IPS-20b (cell line): ENCODE measurements around the gene FBLN5.

Experiments
- H3K27ac ChIP-seq: one replicate; pipeline ENCODE4 v1.5.1; 2013; ENCODE audit warnings: low read length
- H3K27me3 ChIP-seq: 2 replicates; pipeline ENCODE4 v1.6.1; 2013; ENCODE audit warnings: mild to moderate bottlenecking, low read length, inconsistent platforms; ENCODE audit not compliant: insufficient read depth
- H3K36me3 ChIP-seq: 2 replicates; pipeline ENCODE4 v1.6.1; 2013; ENCODE audit warnings: low read depth, mild to moderate bottlenecking, inconsistent platforms, low read length, moderate library complexity; ENCODE audit not compliant: insufficient read depth
- H3K4me1 ChIP-seq: 2 replicates; pipeline ENCODE4 v1.6.1; 2013; ENCODE audit warnings: mild to moderate bottlenecking, control low read depth, inconsistent platforms, low read length, moderate library complexity; ENCODE audit not compliant: insufficient read depth
- H3K4me3 ChIP-seq: 2 replicates; pipeline ENCODE4 v1.5.1; 2013; ENCODE audit warnings: mild to moderate bottlenecking, low read length, inconsistent platforms
- H3K9ac ChIP-seq: 2 replicates; pipeline ENCODE4 v1.6.1; 2013; ENCODE audit warnings: low read depth, mild to moderate bottlenecking, inconsistent platforms, low read length, moderate library complexity
- H3K9me3 ChIP-seq: 2 replicates; pipeline ENCODE4 v1.6.1; 2013; ENCODE audit warnings: mild to moderate bottlenecking, low read depth, low read length, inconsistent platforms; ENCODE audit not compliant: insufficient read depth

The FBLN5 gene

GRCh38 chr14:91947475-91948184, at the start of gene FBLN5:
Gene FBLN5, minus strand, starts transcription at chr14:91947694. Its CDS starts 465 bp downstream, at chr14:91947229.
- Histone ChIP-seq H3K4me3 (peak within 1 kb of the TSS; percentile 84), H3K36me3 (no peaks in the 10 kb centered on the region), H3K27me3 (peaks cover 42% of the 10 kb centered on the region), H3K27ac (no peak within 1 kb of the TSS), H3K4me1 (peaks cover 6% of the 10 kb centered on the region), H3K9me3 (no peaks in the 10 kb centered on the region), H3K9ac (peak within 1 kb of the TSS; percentile 30; the same call in 1 of the 2 replicates)

GRCh38 chr14:91996948-91997371, 49.5 kb upstream of the FBLN5 start:
- Histone ChIP-seq H3K4me3 (no peak overlapping the region), H3K9me3 (no peaks in the 10 kb centered on the region), H3K4me1 (no peaks in the 10 kb centered on the region), H3K27ac (no peak overlapping the region), H3K9ac (no peak overlapping the region), H3K27me3 (no peaks in the 10 kb centered on the region), H3K36me3 (peaks cover 51% of the 10 kb centered on the region)

- no peak overlapping the region for H3K27ac ChIP-seq
- H3K9ac ChIP-seq, result no peak overlapping the region
- H3K9me3 ChIP-seq, result no peaks in the 10 kb centered on the region
- peaks cover 66% of the 10 kb centered on the region for H3K36me3 ChIP-seq
- H3K4me1 ChIP-seq, result no peaks in the 10 kb centered on the region
- H3K4me3 ChIP-seq, result no peak overlapping the region
- no peaks in the 10 kb centered on the region for H3K27me3 ChIP-seq
Observed at GRCh38 chr14:91987192-91987591, 39.7 kb upstream of the FBLN5 start.

GRCh38 chr14:91985521-91986255, 38.2 kb upstream of the FBLN5 start:
- no peaks in the 10 kb centered on the region for H3K9me3 ChIP-seq
- no peak overlapping the region for H3K27ac ChIP-seq
- no peaks in the 10 kb centered on the region for H3K27me3 ChIP-seq
- H3K4me3 ChIP-seq, result no peak overlapping the region
- peaks cover 51% of the 10 kb centered on the region for H3K36me3 ChIP-seq
- no peaks in the 10 kb centered on the region for H3K4me1 ChIP-seq
- no peak overlapping the region for H3K9ac ChIP-seq

GRCh38 chr14:91985008-91985407, 37.5 kb upstream of the FBLN5 start:
- Histone ChIP-seq H3K36me3 (peaks cover 52% of the 10 kb centered on the region), H3K27me3 (no peaks in the 10 kb centered on the region), H3K9me3 (no peaks in the 10 kb centered on the region), H3K9ac (no peak overlapping the region), H3K4me3 (no peak overlapping the region), H3K27ac (no peak overlapping the region), H3K4me1 (no peaks in the 10 kb centered on the region)

- Histone ChIP-seq H3K27ac (no peak overlapping the region), H3K4me3 (no peak overlapping the region), H3K9me3 (no peaks in the 10 kb centered on the region), H3K36me3 (peaks cover 47% of the 10 kb centered on the region), H3K27me3 (no peaks in the 10 kb centered on the region), H3K9ac (no peak overlapping the region), H3K4me1 (no peaks in the 10 kb centered on the region)
Observed at GRCh38 chr14:91983588-91983987, 36.1 kb upstream of the FBLN5 start.

GRCh38 chr14:91980157-91980556, 32.7 kb upstream of the FBLN5 start:
- Histone ChIP-seq H3K4me3 (no peak overlapping the region), H3K27ac (no peak overlapping the region), H3K9me3 (no peaks in the 10 kb centered on the region), H3K9ac (no peak overlapping the region), H3K4me1 (no peaks in the 10 kb centered on the region), H3K27me3 (no peaks in the 10 kb centered on the region), H3K36me3 (peaks cover 15% of the 10 kb centered on the region)

GRCh38 chr14:91977884-91978283, 30.4 kb upstream of the FBLN5 start:
- Histone ChIP-seq H3K27ac (no peak overlapping the region), H3K4me3 (no peak overlapping the region), H3K9ac (no peak overlapping the region), H3K27me3 (no peaks in the 10 kb centered on the region), H3K36me3 (peaks cover 18% of the 10 kb centered on the region), H3K9me3 (no peaks in the 10 kb centered on the region), H3K4me1 (no peaks in the 10 kb centered on the region)

GRCh38 chr14:91975763-91976162, 28.3 kb upstream of the FBLN5 start:
- no peaks in the 10 kb centered on the region for H3K9me3 ChIP-seq
- H3K27me3 ChIP-seq, result no peaks in the 10 kb centered on the region
- H3K4me3 ChIP-seq, result no peak overlapping the region
- no peak overlapping the region for H3K9ac ChIP-seq
- H3K36me3 ChIP-seq, result peaks cover 29% of the 10 kb centered on the region
- H3K4me1 ChIP-seq, result no peaks in the 10 kb centered on the region
- H3K27ac ChIP-seq, result no peak overlapping the region

GRCh38 chr14:91971188-91971778, 23.8 kb upstream of the FBLN5 start:
- Histone ChIP-seq H3K27me3 (no peaks in the 10 kb centered on the region), H3K4me1 (no peaks in the 10 kb centered on the region), H3K36me3 (peaks cover 53% of the 10 kb centered on the region), H3K27ac (no peak overlapping the region), H3K4me3 (no peak overlapping the region), H3K9me3 (no peaks in the 10 kb centered on the region), H3K9ac (no peak overlapping the region)

GRCh38 chr14:91968280-91968679, 20.8 kb upstream of the FBLN5 start:
- Histone ChIP-seq H3K4me1 (no peaks in the 10 kb centered on the region), H3K27me3 (no peaks in the 10 kb centered on the region), H3K9me3 (no peaks in the 10 kb centered on the region), H3K27ac (no peak overlapping the region), H3K36me3 (peaks cover 41% of the 10 kb centered on the region), H3K9ac (no peak overlapping the region), H3K4me3 (no peak overlapping the region)

GRCh38 chr14:91964724-91965123, 17.2 kb upstream of the FBLN5 start:
- no peak overlapping the region for H3K4me3 ChIP-seq
- no peaks in the 10 kb centered on the region for H3K27me3 ChIP-seq
- no peaks in the 10 kb centered on the region for H3K9me3 ChIP-seq
- no peaks in the 10 kb centered on the region for H3K4me1 ChIP-seq
- no peak overlapping the region for H3K9ac ChIP-seq
- H3K36me3 ChIP-seq, result peaks cover 20% of the 10 kb centered on the region
- no peak overlapping the region for H3K27ac ChIP-seq
